H1 (cell line): ENCODE data around the gene IQCK. TPM values are rescaled to one million over a fixed set of nuclear protein-coding genes. Genes with fewer than 3 reads are reported as not detected.

Source experiments
- CTCF ChIA-PET: fragments of 300-600 bp; sonication (Branson Sonifier 250); formaldehyde crosslinking; loops from one replicate; lab custom pipeline; 2021; ENCODE audit not compliant: partially characterized antibody; lab: Charles Lee
- POLR2A ChIA-PET: fragments of 300-600 bp; sonication (Branson Sonifier 250); formaldehyde crosslinking; loops from one replicate; lab custom pipeline; 2021; ENCODE audit warnings: inconsistent platforms; ENCODE audit not compliant: partially characterized antibody; lab: Charles Lee
- DNase-seq, 2 experiments: peaks; one replicate each; pipeline versions ENCODE4 v3.0.0 to v3.0.0-alpha.2; 2010 to 2022; ENCODE audit warnings: low spot score in 2 of 2, low read depth in 1 of 2, mixed read lengths in 1 of 2
- FAIRE-seq: peaks from 2 replicates; lab custom pipeline; 2011; peaks lifted over from hg19 to GRCh38; lab: Jason Lieb, UNC
- H2AFZ ChIP-seq: 2 replicates; pipeline ENCODE4 v1.8.1; 2012; ENCODE audit warnings: low read length, inconsistent platforms
- H2AK5ac ChIP-seq: 2 replicates; pipeline ENCODE4 v1.6.1; 2013; ENCODE audit warnings: low read depth, low read length
- H2BK120ac ChIP-seq: replicated peaks from 2 replicates; pipeline ENCODE3; 2013; ENCODE audit warnings: low read depth, low read length, inconsistent platforms
- H2BK12ac ChIP-seq: 2 replicates; pipeline ENCODE4 v1.6.1; 2013; ENCODE audit warnings: low read depth, low read length
- H2BK15ac ChIP-seq: 2 replicates; pipeline ENCODE4 v1.6.1; 2013; ENCODE audit warnings: low read length
- H2BK20ac ChIP-seq: 2 replicates; pipeline ENCODE4 v1.6.1; 2013; ENCODE audit warnings: low read length
- H2BK5ac ChIP-seq: 2 replicates; pipeline ENCODE4 v1.6.1; 2013; ENCODE audit warnings: low read depth, low read length
- H3K14ac ChIP-seq: 2 replicates; pipeline ENCODE4 v1.6.1; 2013; ENCODE audit warnings: inconsistent platforms; ENCODE audit not compliant: insufficient read length
- H3K18ac ChIP-seq: 2 replicates; pipeline ENCODE4 v1.6.1; 2013; ENCODE audit warnings: low read length; ENCODE audit errors: extremely low read depth
- H3K23ac ChIP-seq: 2 replicates; pipeline ENCODE4 v1.6.1; 2013; ENCODE audit warnings: inconsistent platforms; ENCODE audit not compliant: insufficient read length
- H3K23me2 ChIP-seq: 2 replicates; pipeline ENCODE4 v1.6.1; 2013; ENCODE audit warnings: low read depth, low read length
- H3K27ac ChIP-seq: 2 replicates; pipeline ENCODE4 v1.6.1; 2011; ENCODE audit warnings: low read depth, low read length, inconsistent platforms
- H3K27me3 ChIP-seq, 4 experiments: replicated peaks in 1 of 4; 1 replicate in 1 of 4; 2 replicates in 3 of 4; pipeline versions ENCODE4 v1.6.1 to v1.8.1; 2011 to 2013; ENCODE audit warnings: low read length in 3 of 4, mild to moderate bottlenecking in 3 of 4, inconsistent platforms in 2 of 4, mixed read lengths in 2 of 4, moderate library complexity in 1 of 4; ENCODE audit not compliant: control insufficient read depth in 3 of 4, insufficient read depth in 3 of 4; ENCODE audit errors: extremely low read depth in 1 of 4
- H3K36me3 ChIP-seq, 4 experiments: 2 replicates each; pipeline versions ENCODE4 v1.6.1 to v1.8.1; 2011 to 2013; ENCODE audit warnings: mild to moderate bottlenecking in 4 of 4, low read length in 3 of 4, moderate library complexity in 2 of 4, control low read depth in 1 of 4, inconsistent platforms in 1 of 4; ENCODE audit not compliant: insufficient read depth in 4 of 4, control insufficient read depth in 2 of 4
- H3K4ac ChIP-seq: replicated peaks from 2 replicates; pipeline ENCODE3; 2013; ENCODE audit warnings: low read length, low read depth, mixed read lengths, inconsistent platforms; ENCODE audit not compliant: insufficient read length
- H3K4me1 ChIP-seq, 4 experiments: replicated peaks in 1 of 4; 1 replicate in 1 of 4; 2 replicates in 3 of 4; pipeline versions ENCODE4 v1.6.1 to v1.8.1; 2011 to 2013; ENCODE audit warnings: low read length in 3 of 4, inconsistent platforms in 2 of 4, mixed read lengths in 1 of 4; ENCODE audit not compliant: insufficient read depth in 4 of 4, control insufficient read depth in 3 of 4
- H3K4me2 ChIP-seq, 2 experiments: 2 replicates each; pipeline versions ENCODE4 v1.6.1 to v1.8.1; 2011 to 2013; ENCODE audit warnings: low read depth in 2 of 2, low read length in 2 of 2, control low read depth in 1 of 2, inconsistent platforms in 1 of 2, mild to moderate bottlenecking in 1 of 2; ENCODE audit not compliant: insufficient read depth in 1 of 2
- H3K4me3 ChIP-seq, 4 experiments: fragments of 200-600, 300-600 bp in 1 of 4; sonication (generic), shearing (Covaris generic), sonication (Bioruptor Twin) in 1 of 4; 2 replicates each; pipeline versions ENCODE4 v1.5.1 to v1.8.1; 2011 to 2016; ENCODE audit warnings: low read length in 4 of 4, low read depth in 3 of 4, control low read depth in 2 of 4, inconsistent platforms in 2 of 4, mild to moderate bottlenecking in 2 of 4, mixed read lengths in 1 of 4, moderate library complexity in 1 of 4; ENCODE audit not compliant: insufficient read depth in 2 of 4; ENCODE audit errors: extremely low read depth in 1 of 4
- H3K56ac ChIP-seq: replicated peaks from 2 replicates; pipeline ENCODE3; 2013; ENCODE audit warnings: low read depth, mild to moderate bottlenecking, mixed read lengths, low read length, inconsistent platforms; ENCODE audit not compliant: insufficient read length
- H3K79me1 ChIP-seq: 2 replicates; pipeline ENCODE4 v1.6.1; 2013; ENCODE audit warnings: low read depth, low read length, control low read depth
- H3K79me2 ChIP-seq, 2 experiments: 2 replicates each; pipeline versions ENCODE4 v1.6.1 to v1.8.1; 2012 to 2013; ENCODE audit warnings: low read length in 2 of 2, mild to moderate bottlenecking in 2 of 2, inconsistent platforms in 1 of 2; ENCODE audit not compliant: insufficient read depth in 2 of 2, control insufficient read depth in 1 of 2
- H3K9ac ChIP-seq, 4 experiments: replicated peaks in 1 of 4; 1 replicate in 1 of 4; 2 replicates in 3 of 4; pipeline versions ENCODE4 v1.6.1 to v1.8.1; 2011 to 2013; ENCODE audit warnings: low read depth in 3 of 4, low read length in 3 of 4, control low read depth in 2 of 4, mild to moderate bottlenecking in 2 of 4, moderate library complexity in 2 of 4, inconsistent platforms in 1 of 4; ENCODE audit errors: extremely low read depth in 1 of 4
- H3K9me3 ChIP-seq, 2 experiments: 2 replicates each; pipeline versions ENCODE4 v1.6.1 to v1.8.1; 2012 to 2013; ENCODE audit warnings: mild to moderate bottlenecking in 2 of 2, moderate library complexity in 2 of 2, control low read depth in 1 of 2, inconsistent platforms in 1 of 2, low read depth in 1 of 2, low read length in 1 of 2, mixed read lengths in 1 of 2; ENCODE audit not compliant: insufficient read depth in 2 of 2
- H4K20me1 ChIP-seq, 2 experiments: replicated peaks in 1 of 2; 2 replicates each; pipeline versions ENCODE3 to v1.8.1; 2011 to 2013; ENCODE audit warnings: inconsistent platforms in 2 of 2, low read length in 2 of 2, mild to moderate bottlenecking in 1 of 2; ENCODE audit not compliant: insufficient read depth in 2 of 2, control insufficient read depth in 1 of 2
- H4K5ac ChIP-seq: 2 replicates; pipeline ENCODE4 v1.6.1; 2013; ENCODE audit warnings: low read length, low read depth, mixed read lengths, inconsistent platforms; ENCODE audit not compliant: insufficient read length
- H4K8ac ChIP-seq: 2 replicates; pipeline ENCODE4 v1.8.0; 2013; ENCODE audit warnings: mild to moderate bottlenecking, moderate library complexity, low read length, inconsistent platforms; ENCODE audit not compliant: insufficient read depth; ENCODE audit errors: extremely low read depth
- H4K91ac ChIP-seq: replicated peaks from 2 replicates; pipeline ENCODE3; 2013; ENCODE audit warnings: low read length, mixed read lengths, inconsistent platforms; ENCODE audit not compliant: insufficient read length
- ATF3 ChIP-seq: IDR thresholded peaks from 2 replicates; pipeline ENCODE4 v1.6.1; 2011; ENCODE audit warnings: low read depth, mild to moderate bottlenecking, low read length; ENCODE audit not compliant: insufficient read depth
- EZH2 ChIP-seq: fragments of 200-600 bp; sonication (generic); IDR thresholded peaks from 2 replicates; pipeline ENCODE4 v1.7.1; 2012; ENCODE audit warnings: low read depth, mild to moderate bottlenecking, moderate library complexity, low read length, inconsistent platforms; ENCODE audit not compliant: severe bottlenecking
- SP1 ChIP-seq: IDR thresholded peaks from 2 replicates; pipeline ENCODE4 v1.6.1; 2011; ENCODE audit warnings: low read depth, low read length
- polyA plus RNA-seq, 7 experiments: library from polyadenylated mRNA; depleted of rRNA in 3 of 7; stranded (reverse) in 5 of 7; unstranded in 2 of 7; fragments of >200 nt in 5 of 7; fragments of 200-250 nt in 2 of 7; gene quantifications; 1 replicate in 5 of 7; 2 replicates in 1 of 7; 4 replicates in 1 of 7; pipeline versions ENCODE4 v1.2.1 to v1.2.3, GENCODE V29; 2011 to 2013; ENCODE audit warnings: missing spikeins in 2 of 7, mixed read lengths in 2 of 7
- total RNA-seq: library from RNA; stranded (reverse); fragmentation: NEBNext Ultra II Directional; extraction: Animal tissue kit (Norgen Biotek cat#: 25700); gene quantifications from 2 replicates; pipeline ENCODE4 v1.2.1, GENCODE V29; 2021
- TF ChIP-seq, protein P1 (sequence below): IDR thresholded peaks from 2 replicates; pipeline ENCODE4 v1.6.1; 2011; ENCODE audit warnings: low read length, improper control_type of control experiment

IQCK gene
- total and polyA plus RNA-seq, 2 of the 8 experiments (the other 6 are each of a cell fraction or from before 2014, with no cell fraction given): 6.2 to 9.3 TPM

DNA sequence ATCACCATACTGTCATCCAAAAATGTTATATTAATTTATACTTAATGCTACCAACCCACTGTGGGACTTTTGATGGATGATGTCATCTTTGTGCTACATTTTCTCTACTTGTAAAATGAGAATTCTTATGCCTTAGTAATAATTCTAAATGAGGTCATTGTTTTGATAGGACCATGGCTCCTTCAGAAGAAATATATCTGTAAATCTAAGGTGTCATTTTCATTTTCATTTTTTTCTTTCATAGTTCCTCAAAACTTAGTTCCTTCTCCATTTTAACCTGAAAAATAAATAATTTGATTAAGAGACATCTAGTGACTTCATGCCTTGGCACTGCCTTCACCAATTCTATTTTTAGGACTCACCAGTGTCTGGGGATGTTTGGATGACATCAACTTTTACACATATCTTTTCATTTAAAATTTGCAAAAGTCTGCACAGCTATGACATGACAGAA is 117.9 kb downstream of the IQCK start:
- Histone ChIP-seq H3K23me2 (peaks cover 2% of the 10 kb centered on the region; the same call in 1 of the 2 replicates), H2BK12ac (no peak overlapping the region), H3K14ac (no peak overlapping the region), H2AK5ac (no peak overlapping the region), H4K20me1 (no peaks in the 10 kb centered on the region), H3K9ac (no peak overlapping the region), H3K18ac (no peak overlapping the region), H4K91ac (no peak overlapping the region), H3K4me1 (peaks cover 0 to 13% (median 6%) of the 10 kb centered on the region in 4 experiments; a peak in 6 of 7 replicates), H4K8ac (no peak overlapping the region), H3K79me1 (no peaks in the 10 kb centered on the region), H3K36me3 (no peaks in the 10 kb centered on the region), H2BK5ac (no peak overlapping the region), H3K4me2 (no peak overlapping the region), H3K27me3 (no peaks in the 10 kb centered on the region), H2BK15ac (no peak overlapping the region), H2BK20ac (no peak overlapping the region), H3K27ac (no peak overlapping the region), H2AFZ (no peak overlapping the region), H3K56ac (no peak overlapping the region)
- FAIRE-seq: no peak
- no peak for DNase-seq
- POLR2A ChIA-PET: no interaction called here
- TF ChIP-seq SP1: no peak
- no peak for TF ChIP-seq EZH2
- TF ChIP-seq, protein P1, sequence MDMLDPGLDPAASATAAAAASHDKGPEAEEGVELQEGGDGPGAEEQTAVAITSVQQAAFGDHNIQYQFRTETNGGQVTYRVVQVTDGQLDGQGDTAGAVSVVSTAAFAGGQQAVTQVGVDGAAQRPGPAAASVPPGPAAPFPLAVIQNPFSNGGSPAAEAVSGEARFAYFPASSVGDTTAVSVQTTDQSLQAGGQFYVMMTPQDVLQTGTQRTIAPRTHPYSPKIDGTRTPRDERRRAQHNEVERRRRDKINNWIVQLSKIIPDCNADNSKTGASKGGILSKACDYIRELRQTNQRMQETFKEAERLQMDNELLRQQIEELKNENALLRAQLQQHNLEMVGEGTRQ: no peak
- no peak for TF ChIP-seq ATF3
- TF ChIP-seq, all 59 proteins: peak for 0
- Histone ChIP-seq H3K4ac (no peak overlapping the region), H3K23ac (no peak overlapping the region), H4K5ac (no peak overlapping the region), H3K79me2 (no peaks in the 10 kb centered on the region), H3K4me3 (no peak overlapping the region), H3K9me3 (no peaks in the 10 kb centered on the region), H2BK120ac (no peak overlapping the region)
- CTCF ChIA-PET: no interaction called here
